ENCODE results near the gene MTMR10. TPM values are rescaled to one million over a fixed set of nuclear protein-coding genes. Genes with fewer than 3 reads are reported as not detected.

MTMR10 gene, protein sequence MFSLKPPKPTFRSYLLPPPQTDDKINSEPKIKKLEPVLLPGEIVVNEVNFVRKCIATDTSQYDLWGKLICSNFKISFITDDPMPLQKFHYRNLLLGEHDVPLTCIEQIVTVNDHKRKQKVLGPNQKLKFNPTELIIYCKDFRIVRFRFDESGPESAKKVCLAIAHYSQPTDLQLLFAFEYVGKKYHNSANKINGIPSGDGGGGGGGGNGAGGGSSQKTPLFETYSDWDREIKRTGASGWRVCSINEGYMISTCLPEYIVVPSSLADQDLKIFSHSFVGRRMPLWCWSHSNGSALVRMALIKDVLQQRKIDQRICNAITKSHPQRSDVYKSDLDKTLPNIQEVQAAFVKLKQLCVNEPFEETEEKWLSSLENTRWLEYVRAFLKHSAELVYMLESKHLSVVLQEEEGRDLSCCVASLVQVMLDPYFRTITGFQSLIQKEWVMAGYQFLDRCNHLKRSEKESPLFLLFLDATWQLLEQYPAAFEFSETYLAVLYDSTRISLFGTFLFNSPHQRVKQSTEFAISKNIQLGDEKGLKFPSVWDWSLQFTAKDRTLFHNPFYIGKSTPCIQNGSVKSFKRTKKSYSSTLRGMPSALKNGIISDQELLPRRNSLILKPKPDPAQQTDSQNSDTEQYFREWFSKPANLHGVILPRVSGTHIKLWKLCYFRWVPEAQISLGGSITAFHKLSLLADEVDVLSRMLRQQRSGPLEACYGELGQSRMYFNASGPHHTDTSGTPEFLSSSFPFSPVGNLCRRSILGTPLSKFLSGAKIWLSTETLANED
- 10 to 100 TPM; 14.4 to 35.8 (median 25.6) TPM for total RNA-seq
- polyA plus RNA-seq = 10 to 100 TPM; 14.1 to 23.4 TPM
- long read RNA-seq, donor 1 = 0 reads
- long read RNA-seq, donor 2, full-length matches to known transcripts = 3 of 3 reads
- long read RNA-seq, donor 2, partial matches to known transcripts = 0 of 3 reads
- long read RNA-seq, donor 2, other reads (novel, unspliced or antisense) = 0 of 3 reads
- long read RNA-seq, donor 3, full-length matches to known transcripts = 19 of 34 reads
- long read RNA-seq, donor 3, partial matches to known transcripts = 5 of 34 reads
- long read RNA-seq, donor 3, other reads (novel, unspliced or antisense) = 10 of 34 reads

DNA sequence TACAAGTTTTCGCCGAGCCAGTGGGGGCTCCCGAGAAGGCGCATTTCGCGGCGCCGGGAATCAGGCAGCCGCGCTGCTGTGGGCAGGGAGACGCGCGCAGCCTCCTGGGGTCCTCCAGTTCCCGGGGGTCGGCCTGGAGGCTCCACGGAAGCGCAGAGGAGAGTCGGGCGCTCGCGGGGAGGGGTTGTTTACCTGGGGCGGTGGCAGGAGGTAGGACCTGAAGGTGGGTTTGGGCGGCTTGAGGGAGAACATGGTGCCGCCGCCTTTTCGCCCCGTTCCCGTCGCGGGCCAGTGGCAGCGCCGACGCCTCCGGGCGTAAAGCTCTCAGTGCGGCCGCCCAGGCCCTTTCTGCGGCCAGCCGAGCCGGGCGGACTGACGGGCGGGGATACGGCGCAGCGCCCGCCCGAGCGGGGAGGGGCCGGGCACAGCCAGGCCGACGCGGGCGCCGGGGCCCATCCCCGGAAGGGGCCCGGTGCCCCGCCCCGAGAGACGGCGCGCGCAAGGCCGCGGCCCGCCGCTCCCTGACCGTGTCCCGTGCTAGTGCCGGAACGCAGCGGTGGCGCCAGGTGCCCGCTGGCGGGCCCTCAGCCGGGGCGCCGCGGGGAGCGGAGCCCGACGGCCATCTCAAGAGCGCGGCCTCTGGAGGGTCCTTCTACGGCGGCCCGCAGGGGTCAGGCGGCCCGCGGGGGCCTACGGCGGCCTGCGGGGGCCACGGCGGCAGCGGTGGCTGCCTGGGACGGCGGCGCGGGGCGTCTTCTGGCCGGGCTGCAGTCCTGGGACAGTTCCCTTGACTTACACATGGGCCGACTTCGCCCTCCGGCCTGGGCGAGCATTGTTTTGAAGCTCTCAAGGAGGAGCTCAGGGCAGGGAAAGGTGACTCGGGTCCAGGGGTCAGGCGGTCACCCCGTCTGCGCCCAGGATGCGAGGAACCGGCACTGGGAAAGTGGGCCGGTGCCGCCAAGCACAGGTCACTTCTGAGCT, at the start of gene MTMR10:
Gene MTMR10, minus strand, starts transcription at position 374 of the 981 bp plus-strand sequence. Its CDS starts 122 bp downstream, at position 252.
- Histone ChIP-seq H3K4me3 (peak within 1 kb of the TSS; percentile 88), H3K27ac (peak within 1 kb of the TSS; percentile 75 to 77), H3K4me1 (ENCODE audit: insufficient read depth) (peaks cover 5% of the 10 kb centered on the region), H3K9me3 (no peaks in the 10 kb centered on the region), H3K36me3 (no peaks in the 10 kb centered on the region), H3K27me3 (no peaks in the 10 kb centered on the region)
- TF ChIP-seq POLR2A (IDR thresholded peaks at IDR 0.05) (peak; percentile 65), EP300 (IDR thresholded peaks at IDR 0.05) (no peak)
- TF ChIP-seq, protein P1, sequence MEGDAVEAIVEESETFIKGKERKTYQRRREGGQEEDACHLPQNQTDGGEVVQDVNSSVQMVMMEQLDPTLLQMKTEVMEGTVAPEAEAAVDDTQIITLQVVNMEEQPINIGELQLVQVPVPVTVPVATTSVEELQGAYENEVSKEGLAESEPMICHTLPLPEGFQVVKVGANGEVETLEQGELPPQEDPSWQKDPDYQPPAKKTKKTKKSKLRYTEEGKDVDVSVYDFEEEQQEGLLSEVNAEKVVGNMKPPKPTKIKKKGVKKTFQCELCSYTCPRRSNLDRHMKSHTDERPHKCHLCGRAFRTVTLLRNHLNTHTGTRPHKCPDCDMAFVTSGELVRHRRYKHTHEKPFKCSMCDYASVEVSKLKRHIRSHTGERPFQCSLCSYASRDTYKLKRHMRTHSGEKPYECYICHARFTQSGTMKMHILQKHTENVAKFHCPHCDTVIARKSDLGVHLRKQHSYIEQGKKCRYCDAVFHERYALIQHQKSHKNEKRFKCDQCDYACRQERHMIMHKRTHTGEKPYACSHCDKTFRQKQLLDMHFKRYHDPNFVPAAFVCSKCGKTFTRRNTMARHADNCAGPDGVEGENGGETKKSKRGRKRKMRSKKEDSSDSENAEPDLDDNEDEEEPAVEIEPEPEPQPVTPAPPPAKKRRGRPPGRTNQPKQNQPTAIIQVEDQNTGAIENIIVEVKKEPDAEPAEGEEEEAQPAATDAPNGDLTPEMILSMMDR (IDR thresholded peaks at IDR 0.05) = peak in 1 of 3 donors; percentile 11
- WGBS, 3 donors = 0 to 1% (median 0%) methylated on average over 73 to 114 of the region's 114 CpGs
- intact Hi-C loops (cut with DNase I) = no loop called here
- peak; percentile 36 to 86 (median 75) for DNase-seq

DNA sequence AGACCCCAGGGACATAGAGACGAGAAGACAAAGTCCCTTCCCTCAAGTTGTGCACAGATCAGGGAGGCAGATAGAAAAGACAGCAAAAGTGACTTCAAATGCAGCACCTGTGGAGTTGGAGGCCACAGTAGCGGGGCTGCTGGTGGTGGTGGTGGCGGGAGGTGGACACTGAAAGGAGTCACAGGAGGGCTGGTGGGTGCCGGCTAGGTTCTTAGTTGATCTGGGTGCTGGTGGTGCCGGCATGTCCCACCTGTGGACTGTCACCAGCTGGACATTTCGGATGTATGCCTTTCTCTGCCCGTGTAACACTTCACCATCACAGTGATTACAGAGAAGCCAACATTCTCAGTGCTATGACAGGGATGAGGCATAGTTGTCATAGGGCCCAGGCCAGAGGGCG, 49.2 kb upstream of the MTMR10 start:
- no peaks in the 10 kb centered on the region for H3K36me3 ChIP-seq
- H3K27me3 ChIP-seq = no peaks in the 10 kb centered on the region
- WGBS, 3 donors = 95 to 99% (median 95%) methylated on average over 8 of the region's 8 CpGs
- TF ChIP-seq, protein P1 (IDR thresholded peaks at IDR 0.05) = no peak
- TF ChIP-seq EP300 (IDR thresholded peaks at IDR 0.05) (no peak), POLR2A (IDR thresholded peaks at IDR 0.05) (no peak)
- H3K4me1 ChIP-seq (ENCODE audit: insufficient read depth) = no peaks in the 10 kb centered on the region
- intact Hi-C loops (cut with DNase I) = no loop called here
- H3K4me3 ChIP-seq = no peak overlapping the region
- no peak for DNase-seq
- H3K9me3 ChIP-seq = no peaks in the 10 kb centered on the region
- no peak overlapping the region for H3K27ac ChIP-seq

DNA sequence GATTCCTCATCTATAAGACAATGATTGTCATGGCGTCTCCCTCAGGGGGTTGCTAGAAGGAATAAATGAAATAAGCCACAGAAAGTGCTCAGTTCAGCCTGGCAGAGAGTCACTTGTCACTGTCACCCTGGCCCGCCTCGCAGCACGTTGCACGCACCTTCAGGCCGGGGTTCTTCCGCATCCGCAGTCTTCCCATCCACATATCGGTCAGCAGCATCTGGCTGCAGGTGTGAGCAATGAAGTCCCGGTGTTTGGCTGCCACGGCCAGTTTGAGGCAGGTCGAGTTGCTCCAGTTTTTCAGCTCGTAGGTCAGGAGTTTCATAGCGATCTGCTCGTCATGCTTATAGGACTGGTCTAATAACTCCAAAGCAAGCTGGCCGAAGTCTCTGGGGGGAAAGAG, 48.5 kb upstream of the MTMR10 start:
- Histone ChIP-seq H3K4me1 (ENCODE audit: insufficient read depth) (no peaks in the 10 kb centered on the region), H3K36me3 (no peaks in the 10 kb centered on the region)

More for the DNA sequence above, 48.5 kb upstream of the MTMR10 start:
- no peak overlapping the region for H3K4me3 ChIP-seq
- no peaks in the 10 kb centered on the region for H3K27me3 ChIP-seq
- intact Hi-C loops (cut with DNase I) = no loop called here
- TF ChIP-seq EP300 (IDR thresholded peaks at IDR 0.05) (no peak), POLR2A (IDR thresholded peaks at IDR 0.05) (no peak)
- TF ChIP-seq, protein P1 (IDR thresholded peaks at IDR 0.05) = no peak
- no peak for DNase-seq
- 94 to 97% (median 95%) methylated on average over 16 of the region's 16 CpGs for WGBS, 3 donors
- H3K9me3 ChIP-seq = no peaks in the 10 kb centered on the region
- no peak overlapping the region for H3K27ac ChIP-seq

Measured in ovary (tissue), 10 donors.